ENCODE results near the gene RAB11FIP4.

GRCh38 chr17:31387438-31387837, 4.0 kb upstream of the RAB11FIP4 start:
- TF ChIP-seq EZH2 (IDR thresholded peaks at IDR 0.05; ENCODE audit: low read depth, low read length, severe bottlenecking) = no peak
- no peak for TF ChIP-seq TAF1 (IDR thresholded peaks at IDR 0.05; ENCODE audit: low read depth, low read length)
- TF ChIP-seq POLR2A (IDR thresholded peaks at IDR 0.05; ENCODE audit: control extremely low read depth in 1 of 2, low read depth in 2 of 2, low read length in 2 of 2) = no peak
- TF ChIP-seq CREB1 (IDR thresholded peaks at IDR 0.05) = no peak
- no peak for TF ChIP-seq EP300 (IDR thresholded peaks at IDR 0.05; ENCODE audit: borderline replicate concordance in 1 of 2, low read depth in 2 of 2, low read length in 2 of 2)
- no peak for TF ChIP-seq ATF3 (IDR thresholded peaks at IDR 0.05; ENCODE audit: insufficient read depth, low read depth, low read length)
